BLaER1 (cell line): ENCODE results near the gene FRMD4A.

Experiments used
- H3K27ac ChIP-seq: shearing (Covaris generic); formaldehyde crosslinking; 2 replicates; pipeline ENCODE4 v1.8.1; 2022
- H3K27me3 ChIP-seq: shearing (Covaris generic); formaldehyde crosslinking; 2 replicates; pipeline ENCODE4 v1.8.1; 2022
- H3K36me3 ChIP-seq: shearing (Covaris generic); formaldehyde crosslinking; 2 replicates; pipeline ENCODE4 v1.8.1; 2022
- H3K4me1 ChIP-seq: shearing (Covaris generic); formaldehyde crosslinking; 2 replicates; pipeline ENCODE4 v1.8.1; 2022
- H3K4me2 ChIP-seq: shearing (Covaris generic); formaldehyde crosslinking; 2 replicates; pipeline ENCODE4 v1.8.1; 2022
- H3K4me3 ChIP-seq: shearing (Covaris generic); formaldehyde crosslinking; 2 replicates; pipeline ENCODE4 v1.8.1; 2022
- H3K9ac ChIP-seq: shearing (Covaris generic); formaldehyde crosslinking; 2 replicates; pipeline ENCODE4 v1.8.1; 2022
- H3K9me3 ChIP-seq: shearing (Covaris generic); formaldehyde crosslinking; 2 replicates; pipeline ENCODE4 v1.8.1; 2022
- H4K20me1 ChIP-seq: shearing (Covaris generic); formaldehyde crosslinking; 2 replicates; pipeline ENCODE4 v1.8.1; 2022
- Cebpa-rat ChIP-seq: shearing (Covaris generic); IDR thresholded peaks from 2 replicates; pipeline ENCODE4 v1.8.1; 2022

The FRMD4A gene

GRCh38 chr10:13858709-13859108, 472.0 kb downstream of the FRMD4A start:
- no peak overlapping the region for H3K4me3 ChIP-seq

GRCh38 chr10:13857451-13857850, 473.3 kb downstream of the FRMD4A start:
- H4K20me1 ChIP-seq, result no peaks in the 10 kb centered on the region
- no peak overlapping the region for H3K4me3 ChIP-seq
- no peaks in the 10 kb centered on the region for H3K4me1 ChIP-seq
- H3K4me2 ChIP-seq, result no peak overlapping the region
- no peak overlapping the region for H3K27ac ChIP-seq
- peaks cover 5% of the 10 kb centered on the region; the same call in 1 of the 2 replicates for H3K27me3 ChIP-seq
- H3K9me3 ChIP-seq, result no peaks in the 10 kb centered on the region
- no peak for TF ChIP-seq Cebpa-rat
- no peaks in the 10 kb centered on the region for H3K36me3 ChIP-seq
- H3K9ac ChIP-seq, result no peak overlapping the region

More at GRCh38 chr10:13858709-13859108, 472.0 kb downstream of the FRMD4A start:
- Histone ChIP-seq H3K9ac (no peak overlapping the region), H3K4me1 (no peaks in the 10 kb centered on the region), H3K27ac (no peak overlapping the region), H3K27me3 (peaks cover 5% of the 10 kb centered on the region; the same call in 1 of the 2 replicates), H3K4me2 (no peak overlapping the region), H3K9me3 (no peaks in the 10 kb centered on the region), H4K20me1 (no peaks in the 10 kb centered on the region), H3K36me3 (no peaks in the 10 kb centered on the region)
- TF ChIP-seq Cebpa-rat, result no peak

- H3K27me3 ChIP-seq, result no peaks in the 10 kb centered on the region
- no peaks in the 10 kb centered on the region for H4K20me1 ChIP-seq
- H3K4me2 ChIP-seq, result no peak overlapping the region
- H3K4me1 ChIP-seq, result no peaks in the 10 kb centered on the region
- TF ChIP-seq Cebpa-rat, result no peak
- no peaks in the 10 kb centered on the region for H3K9me3 ChIP-seq
- H3K27ac ChIP-seq, result no peak overlapping the region
- no peak overlapping the region for H3K9ac ChIP-seq
- H3K4me3 ChIP-seq, result no peak overlapping the region
- no peaks in the 10 kb centered on the region for H3K36me3 ChIP-seq
Observed at GRCh38 chr10:13853854-13854253, 476.9 kb downstream of the FRMD4A start.

- Histone ChIP-seq H3K4me3 (no peak overlapping the region), H3K27ac (no peak overlapping the region), H3K9ac (no peak overlapping the region), H3K4me2 (no peak overlapping the region), H3K9me3 (no peaks in the 10 kb centered on the region), H4K20me1 (no peaks in the 10 kb centered on the region), H3K27me3 (no peaks in the 10 kb centered on the region), H3K4me1 (no peaks in the 10 kb centered on the region), H3K36me3 (no peaks in the 10 kb centered on the region)
- TF ChIP-seq Cebpa-rat, result no peak
Observed at GRCh38 chr10:13852872-13853271, 477.9 kb downstream of the FRMD4A start.

GRCh38 chr10:13851906-13852305, 478.8 kb downstream of the FRMD4A start:
- Histone ChIP-seq H3K9me3 (no peaks in the 10 kb centered on the region), H3K9ac (no peak overlapping the region), H3K27ac (no peak overlapping the region), H3K4me3 (no peak overlapping the region), H3K36me3 (no peaks in the 10 kb centered on the region), H4K20me1 (no peaks in the 10 kb centered on the region), H3K4me2 (no peak overlapping the region), H3K4me1 (no peaks in the 10 kb centered on the region), H3K27me3 (no peaks in the 10 kb centered on the region)
- TF ChIP-seq Cebpa-rat, result no peak

GRCh38 chr10:13848520-13849445, 481.9 kb downstream of the FRMD4A start:
- Histone ChIP-seq H4K20me1 (no peaks in the 10 kb centered on the region), H3K9ac (no peak overlapping the region), H3K9me3 (no peaks in the 10 kb centered on the region), H3K4me1 (no peaks in the 10 kb centered on the region), H3K4me3 (no peak overlapping the region), H3K27me3 (no peaks in the 10 kb centered on the region), H3K27ac (no peak overlapping the region), H3K4me2 (no peak overlapping the region), H3K36me3 (no peaks in the 10 kb centered on the region)
- TF ChIP-seq Cebpa-rat, result no peak

GRCh38 chr10:13847201-13847631, 483.5 kb downstream of the FRMD4A start:
- Histone ChIP-seq H3K4me2 (no peak overlapping the region), H3K4me1 (no peaks in the 10 kb centered on the region), H3K36me3 (no peaks in the 10 kb centered on the region), H3K9ac (no peak overlapping the region), H3K27ac (no peak overlapping the region), H4K20me1 (no peaks in the 10 kb centered on the region), H3K27me3 (no peaks in the 10 kb centered on the region), H3K9me3 (no peaks in the 10 kb centered on the region), H3K4me3 (no peak overlapping the region)
- no peak for TF ChIP-seq Cebpa-rat

- Histone ChIP-seq H3K9me3 (peaks cover 8% of the 10 kb centered on the region), H3K4me2 (no peak overlapping the region), H4K20me1 (no peaks in the 10 kb centered on the region), H3K9ac (no peak overlapping the region), H3K4me3 (no peak overlapping the region), H3K4me1 (no peaks in the 10 kb centered on the region), H3K36me3 (no peaks in the 10 kb centered on the region), H3K27ac (no peak overlapping the region), H3K27me3 (no peaks in the 10 kb centered on the region)
- TF ChIP-seq Cebpa-rat, result no peak
Observed at GRCh38 chr10:13845897-13846296, 484.8 kb downstream of the FRMD4A start.

GRCh38 chr10:13844651-13845050, 486.1 kb downstream of the FRMD4A start:
- Histone ChIP-seq H4K20me1 (no peaks in the 10 kb centered on the region), H3K27ac (no peak overlapping the region), H3K36me3 (no peaks in the 10 kb centered on the region), H3K4me1 (no peaks in the 10 kb centered on the region), H3K4me2 (no peak overlapping the region), H3K9me3 (peaks cover 9% of the 10 kb centered on the region), H3K27me3 (no peaks in the 10 kb centered on the region), H3K4me3 (no peak overlapping the region), H3K9ac (no peak overlapping the region)
- no peak for TF ChIP-seq Cebpa-rat

GRCh38 chr10:13842117-13842516, 488.6 kb downstream of the FRMD4A start:
- no peak overlapping the region for H3K27ac ChIP-seq
- no peak overlapping the region for H3K9ac ChIP-seq

More at GRCh38 chr10:13842117-13842516, 488.6 kb downstream of the FRMD4A start:
- no peaks in the 10 kb centered on the region for H3K27me3 ChIP-seq
- no peaks in the 10 kb centered on the region for H3K4me1 ChIP-seq
- no peaks in the 10 kb centered on the region for H3K36me3 ChIP-seq
- H4K20me1 ChIP-seq, result no peaks in the 10 kb centered on the region
- TF ChIP-seq Cebpa-rat, result no peak
- peaks cover 9% of the 10 kb centered on the region for H3K9me3 ChIP-seq
- H3K4me2 ChIP-seq, result no peak overlapping the region
- no peak overlapping the region for H3K4me3 ChIP-seq
